ENCODE results near the gene KAZN. TPM values are rescaled to one million over a fixed set of nuclear protein-coding genes. Genes with fewer than 3 reads are reported as not detected.
"Not testable (repeated sequence)": the region's sequence is repeated elsewhere in the genome, so short reads cannot be mapped to it uniquely, and the experiment has no call there.

KAZN gene
- total and polyA plus RNA-seq, 2 experiments from 2014 or later, result 7.9 to 15.6 TPM

DNA sequence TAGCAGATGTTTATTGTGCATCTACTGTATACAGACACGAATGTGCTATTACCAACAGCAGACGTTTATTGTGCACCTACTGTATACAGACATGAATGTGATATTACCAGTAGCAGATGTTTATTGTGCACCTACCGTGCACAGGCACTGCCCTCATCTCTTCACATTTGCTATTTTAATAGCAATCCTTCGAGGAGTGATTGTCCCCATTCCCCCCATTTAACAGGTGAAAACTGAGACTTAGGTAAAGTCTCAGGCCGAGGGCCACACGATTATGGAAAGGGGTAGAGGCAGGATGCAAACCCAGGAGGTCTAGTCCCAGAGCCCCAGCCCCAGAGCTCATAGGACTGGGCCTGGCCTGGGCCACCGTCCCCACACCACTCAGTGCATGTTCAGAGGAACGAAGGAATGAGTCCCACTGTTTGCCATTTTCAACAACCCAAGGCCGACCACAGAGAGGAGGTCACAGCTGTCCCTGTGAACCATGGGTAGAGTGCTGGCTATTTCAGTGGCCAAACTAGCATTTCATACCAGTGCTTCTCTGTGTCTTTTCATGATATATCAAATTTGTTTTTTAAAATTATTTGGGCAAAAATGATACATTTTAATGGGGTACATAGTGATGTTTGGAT is 440.6 kb downstream of the KAZN start:
- WGBS (ENCODE audit: low lambda C conversion rate, missing lambda C conversion rate), result 88% methylated on average over 9 of the region's 9 CpGs

DNA sequence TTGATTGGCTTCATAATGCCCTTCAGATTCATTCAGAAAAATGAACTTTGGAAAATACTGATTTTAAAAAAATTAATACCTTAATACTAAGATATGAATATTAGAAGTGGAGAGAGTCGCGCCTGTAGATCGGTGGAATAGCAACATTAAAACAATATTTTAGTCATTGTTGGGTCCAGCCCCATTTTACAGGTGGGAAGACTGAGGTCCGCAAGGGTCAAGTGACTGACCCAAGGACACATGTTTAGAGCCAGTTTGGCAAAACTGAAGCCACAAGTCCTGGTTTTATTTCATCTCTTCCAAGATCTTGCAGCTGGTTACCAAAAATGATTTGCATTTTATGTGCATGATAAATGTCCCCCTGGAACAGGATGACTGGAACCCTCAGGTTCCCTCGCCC is 441.4 kb downstream of the KAZN start:
- no peak for DNase-seq (ENCODE audit: low spot score)
- H3K27ac ChIP-seq, result no peak overlapping the region
- H3K9me3 ChIP-seq (ENCODE audit: low read depth), result no peaks in the 10 kb centered on the region
- TF ChIP-seq EZH2 (IDR thresholded peaks at IDR 0.05; ENCODE audit: borderline replicate concordance) (no peak), EZH2phosphoT487 (IDR thresholded peaks at IDR 0.05; ENCODE audit: low read depth, severe bottlenecking, unreplicated experiment) (no peak)
- TF ChIP-seq, protein P1, sequence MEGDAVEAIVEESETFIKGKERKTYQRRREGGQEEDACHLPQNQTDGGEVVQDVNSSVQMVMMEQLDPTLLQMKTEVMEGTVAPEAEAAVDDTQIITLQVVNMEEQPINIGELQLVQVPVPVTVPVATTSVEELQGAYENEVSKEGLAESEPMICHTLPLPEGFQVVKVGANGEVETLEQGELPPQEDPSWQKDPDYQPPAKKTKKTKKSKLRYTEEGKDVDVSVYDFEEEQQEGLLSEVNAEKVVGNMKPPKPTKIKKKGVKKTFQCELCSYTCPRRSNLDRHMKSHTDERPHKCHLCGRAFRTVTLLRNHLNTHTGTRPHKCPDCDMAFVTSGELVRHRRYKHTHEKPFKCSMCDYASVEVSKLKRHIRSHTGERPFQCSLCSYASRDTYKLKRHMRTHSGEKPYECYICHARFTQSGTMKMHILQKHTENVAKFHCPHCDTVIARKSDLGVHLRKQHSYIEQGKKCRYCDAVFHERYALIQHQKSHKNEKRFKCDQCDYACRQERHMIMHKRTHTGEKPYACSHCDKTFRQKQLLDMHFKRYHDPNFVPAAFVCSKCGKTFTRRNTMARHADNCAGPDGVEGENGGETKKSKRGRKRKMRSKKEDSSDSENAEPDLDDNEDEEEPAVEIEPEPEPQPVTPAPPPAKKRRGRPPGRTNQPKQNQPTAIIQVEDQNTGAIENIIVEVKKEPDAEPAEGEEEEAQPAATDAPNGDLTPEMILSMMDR (IDR thresholded peaks at IDR 0.05; ENCODE audit: poor library complexity), result no peak
- no peak overlapping the region for H3K4me3 ChIP-seq
- 99% methylated on average over 5 of the region's 5 CpGs for WGBS (ENCODE audit: low lambda C conversion rate, missing lambda C conversion rate)
- no peaks in the 10 kb centered on the region for H3K79me2 ChIP-seq
- no peak overlapping the region for H3K4me2 ChIP-seq
- H3K9me2 ChIP-seq (replicated peaks; ENCODE audit: insufficient read depth), result no peaks in the 10 kb centered on the region
- no peaks in the 10 kb centered on the region for H3K36me3 ChIP-seq (replicated peaks; ENCODE audit: insufficient read depth, low read depth)
- no peaks in the 10 kb centered on the region for H4K20me1 ChIP-seq (ENCODE audit: insufficient read depth, poor library complexity, severe bottlenecking)
- no peaks in the 10 kb centered on the region for H3K27me3 ChIP-seq
- no peak overlapping the region for H2AFZ ChIP-seq
- no peaks in the 10 kb centered on the region for H3K4me1 ChIP-seq (ENCODE audit: insufficient read depth)

More for the DNA sequence above, 440.6 kb downstream of the KAZN start:
- H3K36me3 ChIP-seq (replicated peaks; ENCODE audit: insufficient read depth, low read depth), result no peaks in the 10 kb centered on the region
- no peaks in the 10 kb centered on the region for H4K20me1 ChIP-seq (ENCODE audit: insufficient read depth, poor library complexity, severe bottlenecking)
- no peaks in the 10 kb centered on the region for H3K9me3 ChIP-seq (ENCODE audit: low read depth)
- H3K4me1 ChIP-seq (ENCODE audit: insufficient read depth), result no peaks in the 10 kb centered on the region
- H3K79me2 ChIP-seq, result no peaks in the 10 kb centered on the region
- H3K4me2 ChIP-seq, result no peak overlapping the region
- H3K4me3 ChIP-seq, result no peak overlapping the region
- H2AFZ ChIP-seq, result no peak overlapping the region
- no peak overlapping the region for H3K27ac ChIP-seq
- TF ChIP-seq EZH2phosphoT487 (IDR thresholded peaks at IDR 0.05; ENCODE audit: low read depth, severe bottlenecking, unreplicated experiment) (no peak), EZH2 (IDR thresholded peaks at IDR 0.05; ENCODE audit: borderline replicate concordance) (no peak)
- TF ChIP-seq, protein P1 (IDR thresholded peaks at IDR 0.05; ENCODE audit: poor library complexity), result no peak
- H3K9me2 ChIP-seq (replicated peaks; ENCODE audit: insufficient read depth), result no peaks in the 10 kb centered on the region
- no peaks in the 10 kb centered on the region for H3K27me3 ChIP-seq
- no peak for DNase-seq (ENCODE audit: low spot score)

DNA sequence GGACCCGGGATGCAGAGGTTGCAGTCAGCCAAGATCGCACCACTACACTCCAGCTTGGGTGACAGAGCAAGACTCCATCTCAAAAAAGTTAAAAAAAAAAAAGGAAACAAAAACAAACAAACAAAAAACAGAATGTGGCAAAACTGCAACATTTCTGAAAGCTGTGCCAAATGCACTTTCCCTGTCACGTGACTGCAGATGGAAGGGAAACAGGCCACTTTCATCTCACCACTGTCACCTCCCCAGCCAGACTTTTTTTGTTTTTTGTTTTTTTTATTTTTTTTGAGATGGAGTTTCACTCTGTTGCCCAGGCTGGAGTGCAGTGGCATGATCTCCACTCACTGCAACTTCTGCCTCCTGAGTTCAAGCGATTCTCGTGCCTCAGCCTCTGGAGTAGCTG is 442.2 kb downstream of the KAZN start:
- not testable (repeated sequence) for H3K36me3 ChIP-seq (replicated peaks; ENCODE audit: insufficient read depth, low read depth); H3K27me3 ChIP-seq; H3K4me3 ChIP-seq; H3K4me1 ChIP-seq (ENCODE audit: insufficient read depth); H3K9me2 ChIP-seq (replicated peaks; ENCODE audit: insufficient read depth); H3K79me2 ChIP-seq; H4K20me1 ChIP-seq (ENCODE audit: insufficient read depth, poor library complexity, severe bottlenecking); H3K27ac ChIP-seq; H3K4me2 ChIP-seq; H3K9me3 ChIP-seq (ENCODE audit: low read depth); H2AFZ ChIP-seq; DNase-seq (ENCODE audit: low spot score)
- 92% methylated on average over 5 of the region's 5 CpGs for WGBS (ENCODE audit: low lambda C conversion rate, missing lambda C conversion rate)

DNA sequence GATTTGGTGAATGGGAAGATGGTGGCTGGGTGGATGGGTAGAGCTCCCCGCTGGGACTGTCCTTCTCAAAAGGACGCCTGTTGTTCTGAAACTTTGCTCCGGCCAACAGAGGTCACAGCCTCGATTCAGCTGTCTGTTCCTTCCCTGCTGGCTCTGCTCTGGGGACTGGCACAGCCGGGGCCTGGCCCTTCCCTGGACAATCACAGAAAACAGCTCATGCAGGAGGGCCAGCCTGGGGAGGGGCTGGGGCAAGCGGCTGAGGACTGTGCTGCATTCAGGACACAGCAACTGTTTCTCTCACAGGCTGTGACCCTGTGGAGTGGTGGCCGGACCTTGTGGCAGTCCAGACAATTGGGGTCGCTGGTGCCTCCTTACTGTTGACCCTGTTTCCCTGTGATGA is 444.4 kb downstream of the KAZN start:
- Histone ChIP-seq H3K27ac (no peak overlapping the region), H4K20me1 (ENCODE audit: insufficient read depth, poor library complexity, severe bottlenecking) (no peaks in the 10 kb centered on the region), H3K4me1 (ENCODE audit: insufficient read depth) (no peaks in the 10 kb centered on the region), H3K4me2 (no peak overlapping the region), H3K36me3 (replicated peaks; ENCODE audit: insufficient read depth, low read depth) (no peaks in the 10 kb centered on the region), H3K9me2 (replicated peaks; ENCODE audit: insufficient read depth) (no peaks in the 10 kb centered on the region), H3K4me3 (no peak overlapping the region), H2AFZ (no peak overlapping the region), H3K27me3 (no peaks in the 10 kb centered on the region), H3K9me3 (ENCODE audit: low read depth) (no peaks in the 10 kb centered on the region), H3K79me2 (no peaks in the 10 kb centered on the region)
- WGBS (ENCODE audit: low lambda C conversion rate, missing lambda C conversion rate), result 84% methylated on average over 8 of the region's 8 CpGs
- no peak for DNase-seq (ENCODE audit: low spot score)
- TF ChIP-seq EZH2phosphoT487 (IDR thresholded peaks at IDR 0.05; ENCODE audit: low read depth, severe bottlenecking, unreplicated experiment) (no peak), EZH2 (IDR thresholded peaks at IDR 0.05; ENCODE audit: borderline replicate concordance) (no peak)
- TF ChIP-seq, protein P1 (IDR thresholded peaks at IDR 0.05; ENCODE audit: poor library complexity), result no peak
